GM18951 (cell line): ENCODE results near the gene C4orf50.

ENCODE experiments used
- POLR2A ChIP-seq: IDR thresholded peaks from 4 replicates; pipeline ENCODE4 v1.6.1; 2011; ENCODE audit warnings: mild to moderate bottlenecking; ENCODE audit not compliant: insufficient read length, insufficient read depth; ENCODE audit errors: extremely low read depth
- in situ Hi-C: fragments of 300-500 bp; cut with MboI; formaldehyde crosslinking; loops from one replicate; pipeline ENCODE4 v1.12.0; 2022; ENCODE audit warnings: low sequenced_read_pairs, mixed read lengths, inconsistent platforms; ENCODE audit not compliant: unreplicated experiment

C4orf50 gene

DNA sequence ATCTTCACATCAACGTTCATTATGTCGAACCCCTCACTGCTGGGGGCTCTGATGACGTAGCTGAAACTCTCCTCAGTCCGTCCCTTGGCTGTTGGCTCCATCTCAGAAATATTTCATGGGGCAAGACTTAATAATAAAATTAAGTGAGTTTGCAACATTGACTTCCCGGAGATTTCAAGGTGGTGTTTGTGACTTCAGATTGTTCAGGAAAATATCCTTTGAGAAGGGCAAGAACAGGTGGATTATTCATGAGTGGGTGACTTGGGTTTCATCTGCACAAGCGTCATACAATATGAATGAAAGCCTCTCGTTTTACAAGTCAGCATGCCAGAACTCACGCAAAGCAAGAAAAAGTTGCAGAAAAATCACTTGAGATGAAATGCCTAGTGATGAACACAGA, at the start of gene C4orf50:
C4orf50 (minus strand) TSS at position 101 of the 400 bp plus-strand sequence.
- TF ChIP-seq POLR2A, result no peak
- in situ Hi-C loops, result no loop called here

DNA sequence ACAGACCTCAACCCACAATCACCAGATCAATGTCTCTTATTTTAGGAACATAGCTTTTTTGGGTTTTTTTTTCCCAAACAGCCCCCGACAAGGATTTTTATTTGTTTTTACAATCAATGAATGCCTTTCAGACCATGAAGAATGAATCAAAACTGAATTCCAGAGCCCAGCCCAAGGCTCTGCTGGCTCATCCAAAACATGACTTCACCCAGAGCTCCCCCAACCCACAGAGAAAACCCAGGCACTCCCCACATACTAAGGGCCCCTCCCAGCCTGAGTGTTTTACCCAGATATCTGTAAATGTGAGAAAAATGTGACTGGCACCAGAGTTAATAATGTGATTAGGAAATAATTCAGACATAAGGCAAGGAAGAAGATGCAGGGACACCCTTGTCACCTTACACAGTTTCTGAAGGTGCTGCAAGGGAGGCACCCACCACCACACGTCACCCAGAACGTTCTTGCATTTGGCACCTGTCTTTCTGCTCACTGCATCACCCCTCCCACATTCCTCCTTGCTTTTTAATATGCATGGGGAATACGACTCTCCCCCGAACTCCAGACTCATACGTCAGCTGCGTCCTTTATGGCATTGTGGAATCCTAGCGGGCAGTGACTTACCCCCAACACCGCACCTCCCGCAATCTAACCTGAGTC, 47.8 kb upstream of the C4orf50 start:
- TF ChIP-seq POLR2A, result no peak
- in situ Hi-C loops, result no loop called here

GRCh38 chr4:6065166-6065565, 46.9 kb upstream of the C4orf50 start:
- in situ Hi-C loops, result no loop called here
- TF ChIP-seq POLR2A, result no peak

DNA sequence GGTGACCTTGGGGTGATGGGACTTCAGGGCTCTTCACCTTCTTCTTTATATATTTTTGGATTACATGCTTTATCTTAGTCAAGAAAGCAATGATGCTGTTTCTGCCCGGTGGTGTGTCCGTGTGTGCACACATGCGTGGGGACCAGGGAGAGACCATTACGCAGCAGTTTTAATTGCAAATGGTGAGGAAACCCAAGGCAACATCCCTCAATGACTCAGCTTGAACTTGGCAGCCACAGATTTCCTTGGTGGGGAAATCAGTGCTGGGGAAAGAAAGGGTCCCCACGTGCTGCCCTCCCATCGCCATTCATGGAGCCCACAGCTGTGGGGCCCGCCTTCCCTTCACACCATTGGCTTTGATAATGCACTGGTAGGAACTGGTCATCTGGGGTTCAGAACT, 46.2 kb upstream of the C4orf50 start:
- no peak for TF ChIP-seq POLR2A
- in situ Hi-C loops, result no loop called here

GRCh38 chr4:6063684-6064083, 45.5 kb upstream of the C4orf50 start:
- TF ChIP-seq POLR2A, result no peak
- in situ Hi-C loops, result no loop called here

DNA sequence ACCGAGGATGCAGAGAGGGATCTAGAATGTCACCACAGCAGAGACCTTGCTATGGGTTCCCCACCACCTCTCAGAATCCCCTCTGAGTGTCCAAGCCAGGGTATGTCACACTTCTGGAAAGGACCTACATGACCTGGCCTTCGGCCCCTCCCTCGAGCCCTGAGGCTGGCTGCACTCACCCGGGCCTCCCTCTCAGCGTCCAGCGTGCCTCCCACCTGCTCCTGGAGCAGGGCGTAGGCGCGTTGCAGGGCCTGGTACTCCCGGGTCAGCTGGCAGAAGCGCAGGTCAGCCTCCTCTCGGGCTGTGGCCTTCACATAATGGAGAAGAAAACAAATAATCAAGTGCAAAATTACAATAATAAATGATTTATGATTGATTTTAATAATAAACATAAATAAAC, 43.9 kb upstream of the C4orf50 start:
- no peak for TF ChIP-seq POLR2A
- in situ Hi-C loops, result no loop called here

- TF ChIP-seq POLR2A, result no peak
- in situ Hi-C loops, result no loop called here
Observed at GRCh38 chr4:6059375-6059805, 41.2 kb upstream of the C4orf50 start.

- in situ Hi-C loops, result no loop called here
Observed at GRCh38 chr4:6058531-6059374, 40.5 kb upstream of the C4orf50 start.

GRCh38 chr4:6056976-6057766, 38.9 kb upstream of the C4orf50 start:
- in situ Hi-C loops, result no loop called here
- no peak for TF ChIP-seq POLR2A

More at GRCh38 chr4:6058531-6059374, 40.5 kb upstream of the C4orf50 start:
- TF ChIP-seq POLR2A, result no peak

GRCh38 chr4:6055436-6055835, 37.2 kb upstream of the C4orf50 start:
- no peak for TF ChIP-seq POLR2A
- in situ Hi-C loops, result no loop called here

DNA sequence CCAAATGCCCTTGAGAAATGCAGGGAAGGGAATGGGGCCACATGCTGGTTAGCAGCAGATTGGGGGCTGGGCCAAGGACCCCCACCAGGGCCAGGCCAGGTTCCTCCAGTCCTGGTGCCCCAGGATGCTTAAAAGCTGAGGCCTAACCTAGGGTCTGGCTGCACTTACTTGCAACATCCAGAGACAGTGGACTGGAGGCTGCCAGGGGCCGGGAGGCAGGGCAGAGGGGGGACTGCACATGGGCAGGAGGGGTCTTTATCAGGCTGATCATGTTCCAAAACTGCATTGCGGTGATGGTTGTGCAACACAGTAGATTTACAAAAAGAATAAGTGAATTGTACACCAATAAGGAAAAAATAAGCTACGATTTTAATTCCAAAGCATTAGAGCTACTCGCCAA, 36.8 kb upstream of the C4orf50 start:
- TF ChIP-seq POLR2A, result no peak
- in situ Hi-C loops, result no loop called here

DNA sequence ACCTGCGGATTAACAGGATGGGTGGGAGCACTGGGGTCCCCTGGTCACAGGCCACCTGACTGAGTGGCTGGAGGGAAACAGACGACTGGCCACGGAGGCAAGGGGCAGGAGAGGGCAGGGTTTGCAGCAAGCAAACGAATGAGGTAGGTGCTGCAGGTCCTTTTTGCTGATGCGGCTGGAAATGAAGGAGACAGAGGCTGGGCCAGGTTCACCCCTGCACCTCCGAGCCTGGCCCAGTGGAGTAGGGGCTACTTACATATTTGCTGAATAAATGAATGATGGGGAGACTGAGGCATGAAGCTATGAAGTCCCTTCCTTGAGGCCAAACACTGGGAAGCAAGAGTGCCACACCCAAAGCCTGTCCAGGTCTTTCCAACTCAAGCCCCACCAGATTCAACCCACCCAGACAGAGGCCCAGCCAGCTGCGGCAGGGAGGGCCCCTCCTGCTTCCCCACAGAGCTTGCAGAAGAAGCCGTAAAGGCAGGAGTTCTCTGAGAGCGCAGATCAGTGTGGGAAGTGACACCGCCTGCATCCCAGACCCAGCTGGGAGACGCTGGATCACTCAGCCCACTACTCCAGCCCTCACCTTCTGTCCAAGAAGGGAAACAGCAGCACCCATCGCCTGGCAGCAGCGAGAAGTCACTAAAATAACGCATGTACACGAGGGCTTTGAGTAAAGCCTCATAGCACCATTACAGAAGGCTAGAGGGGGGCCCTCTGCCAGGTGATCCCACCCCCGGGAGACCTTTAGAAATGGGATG, 36.1 kb upstream of the C4orf50 start:
- in situ Hi-C loops, result no loop called here
- TF ChIP-seq POLR2A, result no peak

DNA sequence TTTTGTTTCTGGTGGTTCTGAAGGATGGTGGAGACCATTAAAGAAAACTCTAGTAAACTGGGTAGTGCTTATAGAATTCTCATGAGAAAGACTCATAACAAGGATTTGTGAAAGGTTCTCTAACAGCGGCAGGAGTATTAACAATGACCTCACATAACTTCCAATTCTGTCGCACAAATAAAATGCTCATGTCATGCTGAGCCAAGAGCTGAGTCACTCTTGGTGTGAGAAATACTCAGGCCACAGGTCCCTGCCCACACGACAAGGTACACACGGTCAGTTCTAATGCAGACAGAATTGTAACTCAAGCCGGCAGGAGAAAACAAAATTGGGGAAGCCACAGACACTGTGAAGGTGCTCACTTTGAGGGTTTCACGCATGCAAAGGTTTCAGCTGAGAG, 34.4 kb upstream of the C4orf50 start:
- in situ Hi-C loops, result no loop called here
- no peak for TF ChIP-seq POLR2A
